HG03521 (cell line): ENCODE results near the gene SH2D4B.

ENCODE experiments used
- ATAC-seq: cut with Tn5 transposase; IDR thresholded peaks from one replicate; pipeline ENCODE4 v1.9.1; 2021; ENCODE audit warnings: mild to moderate bottlenecking, moderate library complexity; ENCODE audit not compliant: unreplicated experiment

The SH2D4B gene

DNA sequence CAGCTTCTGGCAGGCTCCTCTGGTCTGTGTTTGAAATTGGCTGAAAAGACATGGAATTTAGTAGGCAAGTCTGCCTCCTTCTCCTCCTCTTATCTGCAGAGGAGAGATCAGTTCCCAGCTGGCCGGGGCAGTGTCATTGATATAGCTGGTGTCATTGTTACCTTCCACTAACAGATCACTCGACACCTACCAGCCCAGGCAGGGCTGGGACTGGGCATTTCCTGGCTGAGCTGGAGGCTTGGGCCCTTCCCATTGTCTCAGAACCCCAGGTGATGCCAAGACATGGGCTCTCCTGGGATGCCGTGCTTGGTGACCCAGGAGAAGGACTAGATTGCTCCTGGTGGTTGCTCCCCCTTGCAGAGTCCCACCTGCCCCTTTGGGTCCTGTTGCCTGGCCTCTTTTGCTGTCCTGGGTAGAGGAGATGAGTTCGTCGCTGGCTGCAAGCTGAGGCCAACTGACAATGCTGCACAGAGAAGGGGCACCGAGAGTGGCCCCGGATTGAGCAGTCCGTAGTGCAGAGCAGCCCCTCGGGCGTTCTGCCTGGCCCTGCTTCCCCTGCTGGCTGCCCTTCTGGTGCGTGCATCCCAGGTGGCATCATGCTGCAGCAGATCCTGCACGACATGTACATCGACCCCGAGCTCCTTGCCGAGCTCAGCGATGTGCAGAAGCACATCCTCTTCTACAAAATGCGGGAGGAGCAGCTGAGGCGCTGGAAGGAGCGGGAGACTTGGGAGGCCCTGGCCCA, at the start of gene SH2D4B:
TSS of gene SH2D4B (plus strand) at position 167 of the 745 bp plus-strand sequence. CDS start at position 597, 430 bp downstream.
- no peak for ATAC-seq

DNA sequence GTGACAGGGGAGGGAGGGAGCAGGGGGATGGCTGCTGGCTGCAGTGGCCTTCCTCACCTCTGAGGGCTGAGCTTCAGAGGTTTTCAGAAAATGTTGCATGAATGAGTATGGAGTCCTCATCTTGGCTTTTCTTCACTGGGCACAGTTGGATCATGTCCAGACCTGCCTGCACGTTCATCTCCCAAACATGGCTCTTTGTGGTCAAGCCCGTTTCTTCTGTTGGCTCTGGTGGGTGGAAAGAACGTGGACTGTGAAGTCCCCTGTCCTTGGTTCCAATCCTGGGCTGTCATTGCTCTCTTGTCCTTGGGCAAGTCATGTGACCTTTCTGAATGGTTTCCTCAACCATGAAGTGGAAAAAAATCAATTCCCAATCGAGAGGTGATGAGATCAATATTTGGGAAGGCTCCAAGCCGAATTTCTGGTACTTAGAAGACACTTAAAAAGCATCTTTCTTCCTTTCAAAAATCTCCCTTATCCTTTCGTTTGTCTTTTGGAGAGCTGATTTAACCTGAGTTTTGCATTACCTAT, 49.1 kb upstream of the SH2D4B start:
- no peak for ATAC-seq

DNA sequence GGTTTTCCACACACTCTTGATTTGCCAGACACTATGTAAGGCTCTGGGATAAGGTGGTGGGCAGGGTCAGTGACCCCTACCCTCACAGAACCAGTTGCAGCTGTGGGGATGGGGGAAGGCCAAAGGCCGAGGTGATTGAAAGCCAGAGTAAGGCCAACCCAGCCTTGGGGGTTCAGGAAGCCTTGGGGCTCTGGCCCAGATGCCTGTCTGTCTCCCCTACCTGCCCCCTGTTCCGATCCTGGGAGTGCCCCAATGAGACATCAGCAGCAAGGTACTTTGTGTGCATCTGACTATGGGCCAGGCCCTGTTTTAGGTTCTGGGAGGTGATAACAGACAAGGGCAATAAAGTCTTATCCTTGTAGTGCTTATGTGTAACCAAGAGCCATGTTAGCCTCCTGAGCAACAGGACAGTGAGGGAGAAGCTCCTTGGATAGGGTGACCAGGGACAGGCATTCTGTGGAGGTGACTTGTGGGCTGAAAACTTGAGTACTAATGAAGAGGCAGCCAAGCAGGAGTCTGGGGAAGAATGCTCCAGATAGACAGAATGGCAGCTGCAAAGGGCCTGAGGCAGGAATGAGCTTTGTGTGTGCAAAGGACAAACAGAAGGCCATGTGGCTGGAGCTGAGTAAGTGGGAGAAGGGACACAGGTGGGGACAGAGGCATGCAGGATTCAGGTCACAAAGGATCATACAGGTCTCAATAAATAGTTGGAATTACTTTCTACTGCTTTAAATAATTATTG, 48.2 kb upstream of the SH2D4B start:
- no peak for ATAC-seq

DNA sequence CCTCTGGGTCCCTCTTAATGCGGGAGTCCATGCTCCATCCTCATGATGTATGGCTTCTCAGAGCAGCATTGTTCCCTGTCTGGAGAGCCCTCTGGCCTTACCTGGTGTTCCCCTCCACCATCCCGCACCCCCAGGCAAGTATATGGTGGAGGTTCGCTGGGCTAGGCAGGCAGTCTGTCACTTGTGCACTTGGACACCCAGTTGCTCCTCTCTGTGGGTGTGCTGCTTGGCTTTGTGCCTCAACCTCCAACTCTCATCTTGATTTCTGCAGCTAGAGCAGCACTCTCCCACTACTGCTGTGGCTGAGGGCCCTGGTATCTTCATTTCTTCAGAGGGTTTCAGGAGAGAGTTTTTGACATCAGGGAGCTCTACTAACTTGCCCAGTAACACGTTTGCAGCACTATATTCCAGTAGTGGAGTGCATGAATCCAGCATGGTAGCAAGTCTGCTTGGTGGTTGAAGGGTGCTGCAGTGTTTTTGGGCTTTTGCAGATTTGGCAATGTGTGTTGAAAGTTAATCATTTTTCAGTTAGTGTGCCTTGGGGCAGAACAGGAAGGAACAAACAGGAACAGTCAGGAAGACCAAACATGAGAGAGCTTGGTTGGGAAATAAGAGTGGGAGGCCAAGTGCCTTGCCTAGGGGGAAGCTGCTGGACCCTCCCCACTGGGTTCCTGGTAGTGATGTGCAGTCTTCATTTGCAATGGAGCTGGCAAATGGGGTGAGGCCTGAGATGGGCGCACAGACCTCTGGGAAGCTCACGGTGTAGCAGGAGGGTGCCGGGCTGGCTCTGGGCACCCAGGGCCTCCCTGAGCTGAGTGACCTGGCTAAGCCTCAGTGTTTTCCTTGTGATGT, 46.2 kb upstream of the SH2D4B start:
- ATAC-seq, result no peak

DNA sequence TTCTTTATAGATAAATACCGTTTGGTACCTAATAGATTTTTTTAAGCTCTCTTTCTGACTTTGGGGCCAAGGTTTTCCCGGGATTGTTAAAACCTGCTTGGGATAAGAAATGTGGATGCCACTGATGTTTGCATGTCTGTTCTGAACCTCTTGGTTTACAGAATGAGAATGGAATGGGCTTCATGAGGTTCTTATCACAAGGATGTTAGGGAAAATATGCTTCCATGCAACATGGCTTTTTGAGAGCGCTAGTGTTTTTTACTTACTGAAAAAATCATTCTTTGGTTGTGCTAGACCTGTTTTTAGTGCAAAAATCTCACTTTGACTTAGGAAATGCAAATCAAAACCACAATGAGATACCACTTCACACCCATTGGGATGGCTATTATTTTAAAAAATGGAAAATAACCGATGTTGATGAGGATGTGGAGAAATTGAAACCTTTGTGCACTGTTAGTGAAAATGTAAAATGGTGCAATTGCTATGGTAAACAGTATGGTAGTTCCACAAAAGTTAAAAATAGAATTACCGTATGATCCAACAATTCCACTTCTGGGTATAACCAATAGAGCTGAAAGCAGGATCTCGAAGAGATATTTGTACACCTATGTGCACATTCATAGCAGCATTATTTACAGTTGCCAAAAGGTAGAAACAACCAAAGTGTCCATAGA, 44.7 kb upstream of the SH2D4B start:
- ATAC-seq, result no peak

DNA sequence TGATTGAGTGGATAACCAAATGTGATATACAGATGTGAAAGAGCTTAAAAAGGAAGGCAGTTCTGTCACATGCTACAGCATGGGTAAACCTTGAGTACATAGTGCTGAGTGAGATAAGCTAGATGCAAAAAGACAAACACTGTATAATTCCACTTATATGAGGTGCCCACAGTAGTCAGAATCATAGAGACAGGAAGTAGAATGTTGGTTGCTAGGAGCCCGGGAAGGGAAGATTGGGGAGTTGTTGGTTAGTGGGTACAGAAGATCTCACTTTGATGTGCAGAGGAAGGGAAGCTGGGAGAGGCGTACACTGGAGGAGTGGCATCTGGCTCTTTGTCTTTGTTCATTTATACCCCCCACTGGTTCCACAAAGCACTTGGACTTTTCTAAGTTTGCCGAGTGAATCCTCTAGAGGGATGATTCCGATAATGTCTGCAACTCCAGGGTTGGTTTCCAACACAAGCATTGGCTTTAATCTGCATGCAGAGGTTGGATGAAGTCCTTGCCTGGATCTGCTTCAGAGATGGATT, 44.1 kb upstream of the SH2D4B start:
- ATAC-seq, result peak; percentile 55

DNA sequence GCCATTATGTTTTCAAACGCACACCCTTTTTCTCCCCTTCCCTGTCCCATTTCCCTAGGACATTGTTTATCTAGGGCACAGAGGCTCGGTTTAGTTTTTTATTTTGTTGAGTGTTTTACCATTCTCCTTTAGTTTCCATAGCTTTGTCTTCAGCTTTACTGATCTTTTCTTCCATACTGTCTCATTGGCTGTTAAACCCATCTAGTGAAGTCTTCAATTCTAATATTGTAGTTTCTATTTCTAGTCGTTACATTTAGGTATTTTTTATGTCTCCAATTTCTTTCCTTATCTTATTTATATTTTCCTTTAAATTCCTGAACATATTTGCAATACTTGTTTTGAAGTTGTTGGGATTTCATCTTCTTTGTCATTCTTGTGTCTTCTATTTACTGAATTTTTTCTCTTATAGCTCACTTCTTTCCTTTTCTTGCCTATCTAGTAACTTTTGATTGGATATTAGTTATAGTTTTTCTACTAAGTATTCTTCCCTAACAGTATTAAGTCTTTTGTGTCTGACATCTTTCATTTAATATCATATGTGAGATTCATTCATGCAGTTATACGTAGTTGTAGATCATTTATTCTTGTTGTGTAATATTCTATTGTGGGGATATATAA, 41.0 kb upstream of the SH2D4B start:
- no peak for ATAC-seq

DNA sequence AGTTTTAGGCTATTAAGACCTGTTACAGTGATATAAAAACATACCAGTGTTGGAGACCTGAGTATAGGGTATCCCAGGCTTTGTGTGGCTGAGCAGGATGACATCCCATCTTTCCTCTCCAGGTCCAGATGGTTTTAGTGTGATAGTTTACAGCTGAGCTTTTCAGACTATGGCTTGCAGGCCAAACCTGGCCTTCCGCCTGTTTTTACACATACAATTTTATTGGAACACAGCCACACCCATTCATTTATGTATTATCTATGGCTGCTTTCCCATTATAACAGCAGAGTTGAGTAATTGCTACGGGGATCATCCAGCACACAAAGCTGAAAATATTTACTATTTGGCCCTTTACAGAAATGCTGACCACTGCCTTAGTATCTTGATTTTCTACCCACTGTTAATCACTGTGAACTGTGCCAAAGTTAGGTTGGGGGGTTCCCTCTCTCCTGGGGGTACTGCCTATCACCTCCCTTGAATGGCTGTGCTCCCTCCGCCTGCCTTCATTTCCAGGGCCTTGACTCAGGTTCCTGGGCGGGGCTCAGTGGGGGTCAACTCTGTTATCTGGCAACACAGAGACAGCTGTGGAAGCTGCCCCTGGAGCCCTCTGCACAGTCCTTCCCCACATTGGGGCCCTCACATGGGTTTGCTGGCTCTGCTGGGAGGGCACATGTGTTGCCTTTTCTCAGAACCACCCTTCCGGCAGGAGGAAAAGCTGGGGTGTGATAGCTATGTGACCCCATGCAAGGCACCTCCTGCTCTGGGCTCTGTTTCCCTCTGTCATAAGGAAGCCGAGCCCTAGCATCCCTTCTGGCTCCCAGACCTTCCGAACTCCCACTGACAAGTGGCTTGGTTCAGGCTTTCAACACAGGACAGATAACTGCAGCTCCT, 40.3 kb upstream of the SH2D4B start:
- no peak for ATAC-seq

DNA sequence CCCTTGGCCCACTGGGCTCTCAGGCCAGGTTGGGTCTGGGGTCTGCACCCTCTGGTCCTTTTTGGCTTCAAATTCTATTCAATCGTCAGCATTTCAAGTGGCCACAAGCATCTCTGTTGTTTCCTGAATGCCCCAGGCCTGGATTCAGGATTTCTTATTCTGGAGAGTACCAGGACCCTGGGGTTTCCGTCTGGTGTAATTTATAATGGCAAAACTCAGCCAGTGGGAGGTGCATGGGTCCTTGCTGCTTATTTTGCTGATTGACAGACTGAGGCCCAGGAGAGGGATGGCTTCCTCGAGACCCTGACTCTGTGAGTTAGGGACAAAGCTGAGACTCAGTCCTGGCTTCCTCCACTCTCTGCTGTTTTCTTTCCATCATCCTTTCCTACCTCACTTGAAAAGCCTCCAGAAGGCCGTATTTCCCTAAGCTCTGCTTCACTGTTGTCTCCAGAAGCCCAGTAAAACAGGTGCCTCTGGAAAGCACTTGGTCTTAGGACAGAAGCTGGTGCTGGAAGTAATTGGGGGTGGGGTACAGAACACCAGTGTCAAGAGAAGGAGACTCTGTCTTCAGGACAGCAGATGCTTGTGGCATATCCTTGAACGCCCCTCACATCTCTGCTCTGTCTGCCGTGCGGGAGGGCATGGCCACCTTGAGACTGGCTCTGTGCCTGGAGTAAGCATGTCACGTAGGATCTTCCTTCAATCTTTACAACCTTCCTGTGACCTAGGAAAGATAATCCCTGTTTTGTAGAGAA, 39.4 kb upstream of the SH2D4B start:
- ATAC-seq, result no peak

DNA sequence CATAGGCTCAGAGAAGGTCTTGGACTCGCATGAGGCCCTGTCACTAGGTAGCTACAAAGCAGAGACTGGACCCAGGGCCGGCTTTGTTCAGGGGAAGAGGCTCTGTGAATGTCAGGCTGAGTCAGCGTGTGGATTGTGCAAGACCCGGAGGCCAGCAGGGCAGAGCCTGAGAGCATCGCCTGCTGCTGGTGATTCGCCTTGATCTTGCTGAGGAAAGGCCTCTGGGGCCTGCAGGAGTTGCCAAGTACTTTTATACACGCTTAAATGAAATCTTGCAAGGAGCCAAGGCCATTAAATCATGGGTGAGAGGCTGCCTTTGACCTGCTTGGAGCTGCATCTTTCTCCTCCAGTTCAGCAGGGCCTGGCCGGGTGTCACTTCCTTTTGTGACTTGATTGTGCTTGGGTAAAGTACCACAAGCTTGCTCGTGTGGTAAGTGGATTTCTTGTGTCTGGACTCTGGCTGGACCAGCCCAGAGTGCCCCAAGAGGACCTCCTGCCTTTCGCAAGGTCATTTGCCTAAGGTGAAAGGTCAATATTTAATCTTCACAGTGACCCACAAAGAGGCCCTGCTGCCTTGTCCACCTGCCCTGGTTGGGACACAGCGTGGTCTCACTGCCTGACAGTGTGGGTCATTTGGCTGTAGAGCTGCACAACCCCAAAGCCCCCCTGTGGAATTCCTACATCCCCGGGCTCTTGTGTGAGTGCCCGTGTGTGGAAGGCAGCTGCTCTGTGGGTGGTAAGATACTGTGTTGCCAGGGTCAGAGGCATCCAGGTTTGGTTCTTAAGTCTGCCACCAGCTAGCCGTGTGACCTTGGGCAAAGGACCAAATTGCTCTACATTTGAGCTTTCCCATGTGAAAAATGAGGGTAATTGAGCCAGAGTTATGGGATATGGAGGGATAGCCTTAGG, 38.6 kb upstream of the SH2D4B start:
- no peak for ATAC-seq

DNA sequence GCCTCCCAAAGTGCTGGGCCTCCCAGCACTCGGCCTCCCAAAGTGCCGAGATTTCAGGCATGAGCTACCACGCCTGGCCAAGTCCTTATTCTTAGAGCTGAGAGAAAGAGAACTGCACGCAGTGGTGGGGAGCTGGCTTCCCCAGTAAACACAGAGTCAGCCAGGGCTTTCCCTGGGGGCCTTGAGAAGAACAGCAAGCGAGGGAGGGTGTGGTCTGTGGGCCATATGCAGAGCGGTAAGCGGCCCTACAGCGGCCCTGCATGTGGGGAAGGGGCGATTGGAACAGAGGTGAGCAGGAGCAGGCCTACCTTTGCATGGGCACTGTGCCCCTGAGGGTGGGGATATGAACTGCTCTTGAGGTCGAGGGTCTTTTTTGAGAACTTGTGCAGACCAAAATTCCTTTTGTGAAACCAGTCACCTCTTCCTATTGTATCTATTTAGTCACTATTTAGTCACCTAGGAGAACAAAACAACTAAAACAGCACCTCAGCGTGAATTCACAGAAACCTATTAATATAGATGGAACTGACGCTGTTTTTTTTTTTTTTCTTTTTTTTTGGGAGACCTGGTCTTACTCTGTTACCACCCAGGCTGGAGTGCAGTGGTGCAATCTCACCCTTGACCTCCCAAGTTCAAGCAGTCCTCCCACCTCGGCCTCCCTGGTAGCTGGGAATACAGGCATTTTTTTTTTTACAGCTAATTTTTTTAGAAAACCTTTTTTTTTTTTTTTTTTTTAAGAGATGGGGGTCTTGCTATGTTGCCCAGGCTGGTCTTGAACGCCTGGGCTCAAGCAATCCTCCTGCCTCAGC, 36.9 kb upstream of the SH2D4B start:
- peak; percentile 58 for ATAC-seq

DNA sequence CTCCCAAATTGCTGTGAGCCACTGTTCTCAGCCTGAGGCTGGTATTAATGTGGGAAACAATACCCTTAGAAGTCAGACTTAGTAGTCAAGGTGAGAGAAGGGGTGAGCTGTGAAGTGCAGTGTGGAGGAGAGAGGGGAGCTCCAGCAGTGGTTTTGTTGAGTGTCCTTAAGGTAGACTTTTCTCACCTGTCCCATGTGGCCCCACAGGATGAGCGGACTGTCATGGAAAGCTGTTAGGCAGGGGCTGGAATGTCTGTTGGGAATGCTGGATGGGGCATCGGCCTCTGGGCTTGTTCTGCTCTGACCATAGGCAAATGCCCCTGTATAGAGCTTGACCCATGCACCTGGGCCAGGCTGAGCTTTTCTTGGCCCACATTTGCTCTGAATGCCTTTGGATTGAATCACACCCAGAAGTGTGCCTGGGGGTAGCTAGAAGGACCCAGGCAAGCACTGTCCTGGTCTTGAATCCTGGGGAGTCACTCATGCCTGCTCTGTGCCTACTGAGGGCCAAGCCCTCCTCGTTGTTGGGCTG, 36.3 kb upstream of the SH2D4B start:
- ATAC-seq, result no peak

DNA sequence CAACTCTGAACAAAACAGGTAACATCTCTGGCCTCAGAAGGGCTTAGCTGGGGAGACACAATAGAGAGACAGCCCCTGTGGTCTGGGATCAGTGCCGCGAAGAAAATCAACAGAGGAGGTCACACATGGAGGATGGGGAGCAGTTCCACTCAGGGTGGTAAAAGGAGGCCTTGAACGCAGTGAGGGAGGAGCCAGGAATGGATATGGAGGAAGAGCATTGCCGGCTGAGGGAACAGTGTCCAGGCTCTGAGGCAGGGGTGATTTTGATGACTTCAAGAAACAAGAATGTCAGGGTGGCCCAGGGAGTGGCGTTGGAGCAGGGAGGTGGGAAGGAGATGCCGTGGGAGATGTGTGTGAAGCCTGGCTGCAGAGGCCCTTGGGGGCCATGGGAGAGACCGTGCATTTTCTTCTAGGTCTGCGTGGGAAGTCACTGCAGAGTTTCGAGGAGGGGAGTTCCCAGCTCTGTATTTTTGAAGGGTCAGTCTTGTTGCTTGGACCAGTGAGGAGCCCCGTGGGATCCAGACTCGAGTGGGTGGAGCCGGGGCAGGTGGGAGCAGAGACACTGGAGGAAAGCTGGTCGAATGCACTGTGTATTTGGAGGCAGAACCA, 35.7 kb upstream of the SH2D4B start:
- no peak for ATAC-seq

DNA sequence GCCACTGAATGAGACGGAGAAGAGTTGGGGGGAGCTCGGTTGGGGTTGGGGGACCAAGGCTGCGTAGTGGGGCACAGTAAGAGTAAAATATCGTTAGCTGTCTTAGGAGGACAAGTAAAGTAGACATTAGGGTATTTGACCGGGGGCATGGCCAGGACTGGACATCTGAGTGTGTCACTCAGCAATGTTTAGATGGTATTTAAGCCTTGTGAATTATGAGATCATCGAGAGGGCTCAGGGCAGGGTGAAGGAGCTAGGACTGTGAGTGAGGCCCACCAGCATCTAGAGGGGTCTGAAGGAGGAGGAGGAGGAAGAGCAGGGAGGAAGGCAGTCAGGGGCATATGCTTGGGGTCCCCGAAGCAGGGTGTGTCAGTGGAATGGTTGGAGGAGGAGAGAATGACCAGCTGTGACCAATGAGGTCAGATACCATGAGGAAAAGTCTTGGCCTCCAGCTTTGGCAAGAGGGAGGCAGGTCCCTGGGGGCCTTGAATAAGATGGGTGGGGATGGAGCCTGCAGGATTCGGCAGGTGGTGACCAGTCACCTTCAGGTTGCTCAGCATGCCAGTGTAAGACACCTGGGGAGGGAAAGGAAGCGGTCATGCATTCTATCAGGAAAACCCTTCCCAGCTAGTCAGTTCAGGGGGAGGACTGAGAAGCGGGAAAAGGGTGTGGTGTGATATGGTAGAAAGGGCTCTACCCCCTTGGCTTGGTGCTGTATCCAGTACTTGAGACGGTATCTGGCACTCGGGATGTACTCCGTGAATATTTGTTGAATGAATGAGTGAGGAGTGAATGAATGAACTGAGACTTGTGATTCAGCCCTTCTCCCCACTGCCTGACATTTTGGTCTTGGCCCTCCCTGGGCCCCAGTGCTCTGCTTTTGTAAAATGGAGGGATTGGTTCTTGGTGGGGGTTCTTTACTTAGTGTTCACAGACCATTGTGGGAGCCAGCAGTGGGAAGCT, 34.8 kb upstream of the SH2D4B start:
- ATAC-seq, result no peak
